GM12878 (cell line): Measurements from ENCODE around the gene KRTCAP3. TPM values are rescaled to one million over a fixed set of nuclear protein-coding genes. Genes with fewer than 3 reads are reported as not detected.

Experiments used
- CREB1 ChIP-seq: IDR thresholded peaks from 2 replicates; pipeline ENCODE4 v1.6.1; 2012; ENCODE audit warnings: low read depth, mild to moderate bottlenecking, inconsistent platforms
- CREM ChIP-seq: IDR thresholded peaks from 2 replicates; pipeline ENCODE4 v1.6.1; 2014; ENCODE audit warnings: antibody characterized with exemption, low read depth
- DPF2 ChIP-seq: fragments of 450-650 bp; IDR thresholded peaks from 2 replicates; pipeline ENCODE4 v1.6.1; 2017; ENCODE audit warnings: mild to moderate bottlenecking
- FOS ChIP-seq: IDR thresholded peaks from 3 replicates; pipeline ENCODE4 v1.6.1; 2011; ENCODE audit warnings: borderline replicate concordance; ENCODE audit not compliant: insufficient read length; ENCODE audit errors: extremely low read depth
- FOXK2 ChIP-seq: fragments of 450-650 bp; IDR thresholded peaks from 2 replicates; pipeline ENCODE4 v1.6.1; 2017; ENCODE audit warnings: mild to moderate bottlenecking, moderate library complexity
- HDGF ChIP-seq: fragments of 450-650 bp; IDR thresholded peaks from 2 replicates; pipeline ENCODE4 v1.6.1; 2016; ENCODE audit warnings: antibody characterized with exemption
- IKZF2 ChIP-seq, 2 experiments: fragments of 450-650 bp; IDR thresholded peaks; 2 replicates each; pipeline ENCODE4 v1.6.1; 2017; ENCODE audit warnings: mild to moderate bottlenecking in 2 of 2, moderate library complexity in 2 of 2
- IRF4 ChIP-seq: IDR thresholded peaks from 2 replicates; pipeline ENCODE4 v1.6.1; 2011; ENCODE audit warnings: low read depth, low read length
- KDM1A ChIP-seq: fragments of 200-600 bp; sonication (generic); IDR thresholded peaks from 2 replicates; pipeline ENCODE4 v1.6.1; 2016; ENCODE audit warnings: borderline replicate concordance
- LARP7 ChIP-seq: fragments of 450-650 bp; IDR thresholded peaks from 2 replicates; pipeline ENCODE4 v1.6.1; 2017; ENCODE audit warnings: mild to moderate bottlenecking
- MYC ChIP-seq: IDR thresholded peaks from 2 replicates; pipeline ENCODE4 v1.6.1; 2011; ENCODE audit warnings: mild to moderate bottlenecking, low read length, moderate library complexity, inconsistent platforms; ENCODE audit not compliant: insufficient read depth, insufficient replicate concordance, insufficient read length, severe bottlenecking
- PAX8 ChIP-seq: fragments of 450-650 bp; IDR thresholded peaks from 2 replicates; pipeline ENCODE4 v1.6.1; 2017; ENCODE audit warnings: mild to moderate bottlenecking, moderate library complexity
- PML ChIP-seq: IDR thresholded peaks from 2 replicates; pipeline ENCODE4 v1.6.1; 2012; ENCODE audit warnings: low read length, inconsistent platforms
- RAD21 ChIP-seq: IDR thresholded peaks from 2 replicates; pipeline ENCODE4 v1.6.1; 2011; ENCODE audit warnings: mild to moderate bottlenecking, low read depth, low read length, moderate library complexity; ENCODE audit not compliant: insufficient read depth
- RBBP5 ChIP-seq: fragments of 200-600 bp; sonication (generic); conservative IDR thresholded peaks from 2 replicates; pipeline ENCODE4 v1.6.1; 2016
- RELA ChIP-seq: fragments of 450-650 bp; IDR thresholded peaks from 2 replicates; pipeline ENCODE4 v1.8.0; 2014; ENCODE audit warnings: borderline replicate concordance; ENCODE audit not compliant: partially characterized antibody
- SMARCA5 ChIP-seq: fragments of 450-650 bp; IDR thresholded peaks from 2 replicates; pipeline ENCODE4 v1.6.1; 2017; ENCODE audit warnings: mild to moderate bottlenecking
- SP1 ChIP-seq: IDR thresholded peaks from one replicate; pipeline ENCODE4 v1.6.1; 2011; ENCODE audit warnings: low read depth, low read length
- STAT3 ChIP-seq: IDR thresholded peaks from 2 replicates; pipeline ENCODE4 v1.6.1; 2011; ENCODE audit warnings: low read depth, low read length, improper control_type of control experiment
- TAF1 ChIP-seq: IDR thresholded peaks from 2 replicates; pipeline ENCODE4 v1.6.1; 2011; ENCODE audit warnings: mild to moderate bottlenecking, low read depth, low read length, borderline replicate concordance
- TCF7 ChIP-seq: IDR thresholded peaks from 2 replicates; pipeline ENCODE4 v1.6.1; 2014; ENCODE audit warnings: antibody characterized with exemption, borderline replicate concordance
- USF2 ChIP-seq: IDR thresholded peaks from 2 replicates; pipeline ENCODE4 v1.6.1; 2011; ENCODE audit warnings: low read depth, low read length, improper control_type of control experiment, borderline replicate concordance
- ZBTB11 ChIP-seq: fragments of 450-650 bp; formaldehyde crosslinking; IDR thresholded peaks from 2 replicates; pipeline ENCODE4 v1.5.0; 2022; ENCODE audit warnings: mild to moderate bottlenecking, missing genetic modification characterization
- ZNF207 ChIP-seq: fragments of 450-650 bp; IDR thresholded peaks from 2 replicates; pipeline ENCODE4 v1.6.1; 2014; ENCODE audit warnings: antibody characterized with exemption, mild to moderate bottlenecking, borderline replicate concordance
- ZNF592 ChIP-seq: fragments of 450-650 bp; IDR thresholded peaks from 2 replicates; pipeline ENCODE4 v1.6.1; 2017; ENCODE audit warnings: mild to moderate bottlenecking, moderate library complexity
- polyA plus RNA-seq, 11 experiments: library from polyadenylated mRNA; depleted of rRNA in 4 of 11; unstranded in 6 of 11; stranded (reverse) in 5 of 11; fragments of >200 nt; fragmentation: Nextera tagmentation in 4 of 11; fragmentation: Illumina TruSeq in 1 of 11; extraction: Ambion mirVana in 4 of 11; extraction: Trizol in 1 of 11; gene quantifications; 1 replicate in 1 of 11; 2 replicates in 10 of 11; pipeline versions ENCODE4 v1.2.1 to v1.2.3, GENCODE V29; 2011 to 2016; ENCODE audit warnings: inconsistent platforms in 2 of 11, missing spikeins in 2 of 11, low read depth in 1 of 11
- total RNA-seq, 4 experiments: library from RNA; depleted of rRNA in 3 of 4; stranded (reverse); fragments of >200 nt in 3 of 4; fragmentation: Illumina TruSeq in 1 of 4; extraction: Trizol in 1 of 4; gene quantifications; 2 replicates each; pipeline versions ENCODE4 v1.2.1 to v1.2.3, GENCODE V29; 2013 to 2021

The KRTCAP3 gene
- total and polyA plus RNA-seq, 10 of the 15 experiments (the other 5 are each of a cell fraction or from before 2014, with no cell fraction given): 0.26 to 2.2 (median 0.82) TPM; not detected in 1

GRCh38 chr2:27409321-27410073 lies 32.7 kb upstream of the KRTCAP3 start, which contains the start of gene PPM1G (continued):
- no peak for TF ChIP-seq PAX8
- TF ChIP-seq ZNF592: no peak
- TF ChIP-seq CREB1: peak; percentile 50; the same call in 1 of the 2 replicates
- TF ChIP-seq SP1: peak; percentile 85
- no peak for TF ChIP-seq RAD21
- peak; percentile 16 to 23; a peak in 1 of 4 replicates for TF ChIP-seq IKZF2 (IDR thresholded peaks at IDR 0.05)
- no peak for TF ChIP-seq IRF4
- no peak for TF ChIP-seq RBBP5
- peak; percentile 92 for TF ChIP-seq PML
- TF ChIP-seq KDM1A: no peak
- peak; percentile 86 for TF ChIP-seq DPF2
- peak; percentile 59 for TF ChIP-seq MYC
- no peak for TF ChIP-seq USF2
- TF ChIP-seq STAT3: no peak
- TF ChIP-seq FOS: no peak
- TF ChIP-seq SMARCA5: no peak; the same call in 1 of the 2 replicates
- no peak for TF ChIP-seq RELA
- peak; percentile 82 for TF ChIP-seq ZNF207
- TF ChIP-seq TCF7: no peak
- peak; percentile 90 for TF ChIP-seq LARP7
- TF ChIP-seq HDGF: peak; percentile 41; the same call in 1 of the 2 replicates
- TF ChIP-seq CREM: peak; percentile 40; the same call in 1 of the 2 replicates
- peak; percentile 95 for TF ChIP-seq TAF1
- TF ChIP-seq ZBTB11 (CRISPR knock-in tag): peak; percentile 35; the same call in 1 of the 2 replicates
- no peak for TF ChIP-seq FOXK2
